Umbilical cord (tissue), 2 donors: Measurements from ENCODE around the gene WDR12. TPM values are rescaled to one million over a fixed set of nuclear protein-coding genes. Genes with fewer than 3 reads are reported as not detected.
"Not testable (repeated sequence)": the region's sequence is repeated elsewhere in the genome, so short reads cannot be mapped to it uniquely, and the experiment has no call there.

Experiments used
- DNase-seq: peaks from one replicate; pipeline ENCODE4 v3.0.0-alpha.2; 2015; ENCODE audit warnings: low spot score
- total RNA-seq: library from RNA; depleted of rRNA; stranded (reverse); fragments of >200 nt; gene quantifications from one replicate; pipeline ENCODE4 v1.2.3, GENCODE V29; 2014; ENCODE audit warnings: low replicate concordance; ENCODE audit not compliant: insufficient read depth

The WDR12 gene
- 4.8 TPM for total RNA-seq

- peak; percentile 98 for DNase-seq
Observed at GRCh38 chr2:202911512-202912341, at the start of gene WDR12, which contains the start of gene CARF. Gene WDR12, minus strand, starts transcription at chr2:202911673. Its CDS starts 197 bp downstream, at chr2:202911476. Gene CARF, plus strand, starts transcription at chr2:202912275. Its CDS starts 29,628 bp downstream, at chr2:202941903.

GRCh38 chr2:202960524-202960923 lies 49.1 kb upstream of the WDR12 start:
- DNase-seq = no peak

- no peak for DNase-seq
Observed at GRCh38 chr2:202950592-202950991, 39.1 kb upstream of the WDR12 start.

GRCh38 chr2:202949333-202949732 lies 37.9 kb upstream of the WDR12 start:
- not testable (repeated sequence) for DNase-seq

- DNase-seq = no peak
Observed at GRCh38 chr2:202945497-202945896, 34.0 kb upstream of the WDR12 start.

GRCh38 chr2:202944816-202945215 lies 33.3 kb upstream of the WDR12 start:
- DNase-seq = no peak

- no peak for DNase-seq
Observed at GRCh38 chr2:202944408-202944807, 32.9 kb upstream of the WDR12 start.

GRCh38 chr2:202941771-202942170 lies 30.3 kb upstream of the WDR12 start:
- no peak for DNase-seq

- no peak for DNase-seq
Observed at GRCh38 chr2:202938960-202939359, 27.5 kb upstream of the WDR12 start.

- DNase-seq = no peak
Observed at GRCh38 chr2:202934456-202934855, 23.0 kb upstream of the WDR12 start.

GRCh38 chr2:202933958-202934357 lies 22.5 kb upstream of the WDR12 start:
- DNase-seq = no peak

GRCh38 chr2:202933139-202933510 lies 21.7 kb upstream of the WDR12 start:
- DNase-seq = no peak

GRCh38 chr2:202932425-202933138 lies 21.1 kb upstream of the WDR12 start:
- DNase-seq = no peak

GRCh38 chr2:202918860-202919259 lies 7.4 kb upstream of the WDR12 start:
- no peak for DNase-seq

GRCh38 chr2:202912342-202913201 lies 1.1 kb upstream of the WDR12 start:
- peak; percentile 6 for DNase-seq

GRCh38 chr2:202911203-202911511 lies 316 bp downstream of the WDR12 start:
- DNase-seq = no peak

- DNase-seq = no peak
Observed at GRCh38 chr2:202910698-202911097, 775 bp downstream of the WDR12 start.

GRCh38 chr2:202910250-202910649 lies 1.2 kb downstream of the WDR12 start:
- not testable (repeated sequence) for DNase-seq

GRCh38 chr2:202909394-202910192 lies 1.9 kb downstream of the WDR12 start:
- no peak for DNase-seq

- no peak for DNase-seq
Observed at GRCh38 chr2:202908186-202908585, 3.3 kb downstream of the WDR12 start.

GRCh38 chr2:202905507-202905906 lies 6.0 kb downstream of the WDR12 start:
- not testable (repeated sequence) for DNase-seq
